WTC11 (cell line): ENCODE data around the gene FAM20B.

Source experiments
- ATF2 ChIP-seq: sonication (generic); formaldehyde crosslinking; IDR thresholded peaks from 2 replicates; pipeline ENCODE4 v1.8.1; 2022; ENCODE audit warnings: low read depth, missing genetic modification reagents, borderline replicate concordance
- CREB1 ChIP-seq: sonication (generic); formaldehyde crosslinking; IDR thresholded peaks from 2 replicates; pipeline ENCODE4 v1.8.0; 2023; ENCODE audit warnings: mild to moderate bottlenecking, missing genetic modification reagents
- CREM ChIP-seq: sonication (generic); formaldehyde crosslinking; IDR thresholded peaks from 2 replicates; pipeline ENCODE4 v1.8.1; 2022; ENCODE audit warnings: mild to moderate bottlenecking, missing genetic modification reagents, moderate library complexity
- CTCF ChIP-seq: fragments of 200-600 bp; IDR thresholded peaks from 2 replicates; pipeline ENCODE4 v1.8.0; 2022; ENCODE audit warnings: antibody characterized with exemption
- FOXJ3 ChIP-seq: sonication (generic); formaldehyde crosslinking; IDR thresholded peaks from 2 replicates; pipeline ENCODE4 v1.9.0; 2021; ENCODE audit warnings: missing genetic modification reagents, mild to moderate bottlenecking, borderline replicate concordance
- HMGXB4 ChIP-seq: sonication (generic); formaldehyde crosslinking; IDR thresholded peaks from 2 replicates; pipeline ENCODE4 v1.8.1; 2023; ENCODE audit warnings: mild to moderate bottlenecking, moderate library complexity, missing genetic modification reagents
- MAX ChIP-seq: sonication (generic); formaldehyde crosslinking; IDR thresholded peaks from 2 replicates; pipeline ENCODE4 v1.8.0; 2022; ENCODE audit warnings: mild to moderate bottlenecking, missing genetic modification reagents
- RORB ChIP-seq: fragments of 250-450 bp; sonication (Bioruptor Pico); IDR thresholded peaks from 2 replicates; pipeline ENCODE4 v1.9.0; 2021; ENCODE audit warnings: mild to moderate bottlenecking
- SOX15 ChIP-seq: fragments of 250-450 bp; sonication (Bioruptor Pico); IDR thresholded peaks from 2 replicates; pipeline ENCODE4 v1.9.0; 2021; ENCODE audit warnings: mild to moderate bottlenecking
- TEAD4 ChIP-seq: sonication (generic); formaldehyde crosslinking; IDR thresholded peaks from 2 replicates; pipeline ENCODE4 v1.8.0; 2022; ENCODE audit warnings: mild to moderate bottlenecking, missing genetic modification reagents
- ZNF121 ChIP-seq: sonication (generic); formaldehyde crosslinking; IDR thresholded peaks from 2 replicates; pipeline ENCODE4 v1.8.0; 2023; ENCODE audit warnings: missing genetic modification reagents
- ZNF138 ChIP-seq: sonication (generic); formaldehyde crosslinking; conservative IDR thresholded peaks from 2 replicates; pipeline ENCODE4 v1.8.1; 2022; ENCODE audit warnings: mild to moderate bottlenecking, moderate library complexity, missing genetic modification reagents

- TF ChIP-seq ATF2 (CRISPR knock-in tag) (no peak), CTCF (no peak), SOX15 (CRISPR knock-in tag) (no peak), CREM (no peak), TEAD4 (CRISPR knock-in tag) (no peak), CREB1 (no peak), ZNF121 (CRISPR knock-in tag) (no peak), HMGXB4 (CRISPR knock-in tag) (no peak), FOXJ3 (no peak), MAX (no peak), RORB (CRISPR knock-in tag) (no peak), ZNF138 (no peak)
These were observed 3.6 kb downstream of the FAM20B start for GRCh38 chr1:179029321-179029759.
